Hematopoietic multipotent progenitor cell treated with erythropoietin and hydrocortisone succinate and interleukin-3 and kit ligand, for 15 days (in vitro differentiated cells): Measurements from ENCODE around the gene TOR1AIP1.
A peak's percentile ranks its signal among the peaks of the same experiment; 100 is the strongest.
"Not testable (repeated sequence)": the region's sequence is repeated elsewhere in the genome, so short reads cannot be mapped to it uniquely, and the experiment has no call there.

Experiments
- DNase-seq: peaks from one replicate; pipeline ENCODE4 v3.0.0-alpha.2; 2015; ENCODE audit warnings: low spot score

TOR1AIP1 gene, protein sequence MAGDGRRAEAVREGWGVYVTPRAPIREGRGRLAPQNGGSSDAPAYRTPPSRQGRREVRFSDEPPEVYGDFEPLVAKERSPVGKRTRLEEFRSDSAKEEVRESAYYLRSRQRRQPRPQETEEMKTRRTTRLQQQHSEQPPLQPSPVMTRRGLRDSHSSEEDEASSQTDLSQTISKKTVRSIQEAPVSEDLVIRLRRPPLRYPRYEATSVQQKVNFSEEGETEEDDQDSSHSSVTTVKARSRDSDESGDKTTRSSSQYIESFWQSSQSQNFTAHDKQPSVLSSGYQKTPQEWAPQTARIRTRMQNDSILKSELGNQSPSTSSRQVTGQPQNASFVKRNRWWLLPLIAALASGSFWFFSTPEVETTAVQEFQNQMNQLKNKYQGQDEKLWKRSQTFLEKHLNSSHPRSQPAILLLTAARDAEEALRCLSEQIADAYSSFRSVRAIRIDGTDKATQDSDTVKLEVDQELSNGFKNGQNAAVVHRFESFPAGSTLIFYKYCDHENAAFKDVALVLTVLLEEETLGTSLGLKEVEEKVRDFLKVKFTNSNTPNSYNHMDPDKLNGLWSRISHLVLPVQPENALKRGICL

DNA sequence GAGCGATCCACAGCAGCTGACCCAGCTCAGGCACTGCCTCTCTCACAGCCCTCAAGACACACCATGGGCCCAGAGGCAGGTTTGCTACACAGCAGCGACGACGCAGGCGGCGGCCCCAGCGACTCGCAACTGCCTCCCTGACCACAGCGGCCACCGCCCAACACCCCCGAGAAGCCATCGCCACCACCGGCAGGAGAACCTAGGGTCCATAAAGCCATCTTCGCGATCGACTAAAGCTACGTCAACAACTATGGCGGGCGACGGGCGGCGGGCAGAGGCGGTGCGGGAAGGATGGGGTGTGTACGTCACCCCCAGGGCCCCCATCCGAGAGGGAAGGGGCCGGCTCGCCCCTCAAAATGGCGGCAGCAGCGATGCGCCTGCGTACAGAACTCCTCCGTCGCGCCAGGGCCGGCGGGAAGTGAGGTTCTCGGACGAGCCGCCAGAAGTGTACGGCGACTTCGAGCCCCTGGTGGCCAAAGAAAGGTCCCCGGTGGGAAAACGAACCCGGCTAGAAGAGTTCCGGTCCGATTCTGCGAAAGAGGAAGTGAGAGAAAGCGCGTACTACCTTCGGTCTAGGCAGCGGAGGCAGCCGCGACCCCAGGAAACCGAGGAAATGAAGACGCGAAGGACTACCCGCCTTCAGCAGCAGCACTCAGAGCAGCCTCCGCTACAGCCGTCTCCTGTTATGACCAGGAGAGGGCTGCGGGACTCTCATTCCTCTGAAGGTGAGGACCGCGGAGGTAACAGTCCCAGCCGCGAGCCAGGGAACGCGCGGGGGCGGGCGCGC, at the start of gene TOR1AIP1:
Gene TOR1AIP1 (plus strand): TSS at position 33 of the 787 bp plus-strand sequence. CDS start 218 bp downstream, at position 251.
- peak; percentile 96 for DNase-seq

DNA sequence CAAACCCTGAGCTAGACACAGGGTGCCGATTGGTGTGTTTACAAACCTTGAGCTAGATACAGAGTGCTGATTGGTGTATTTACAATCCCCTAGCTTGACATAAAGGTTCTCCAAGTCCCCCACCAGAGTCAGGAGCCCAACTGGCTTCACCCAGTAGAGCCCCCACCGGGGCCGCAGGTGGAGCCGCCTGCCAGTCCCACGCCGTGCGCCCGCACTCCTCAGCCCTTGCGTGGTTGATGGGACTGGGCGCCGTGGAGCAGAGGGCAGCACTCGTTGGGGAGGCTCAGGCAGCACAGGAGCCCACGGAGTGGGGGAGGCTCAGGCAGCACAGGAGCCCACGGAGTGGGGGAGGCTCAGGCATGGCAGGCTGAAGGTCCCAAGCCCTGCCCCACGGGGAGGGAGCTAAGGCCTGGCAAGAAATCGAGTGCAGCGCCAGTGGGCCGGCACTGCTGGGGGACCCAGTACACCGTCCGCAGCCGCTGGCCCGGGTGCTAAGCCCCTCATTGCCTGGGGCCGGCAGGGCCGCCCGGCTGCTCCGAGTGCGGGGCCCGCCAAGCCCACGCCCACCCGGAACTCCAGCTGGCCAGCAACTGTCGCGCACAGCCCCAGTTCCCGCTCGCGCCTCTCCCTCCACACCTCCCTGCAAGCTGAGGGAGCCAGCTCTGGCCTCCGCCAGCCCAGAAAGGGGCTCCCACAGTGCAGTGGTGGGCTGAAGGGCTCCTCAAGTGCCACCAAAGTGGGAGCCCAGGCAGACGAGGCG, 45.2 kb upstream of the TOR1AIP1 start:
- DNase-seq: not testable (repeated sequence)

DNA sequence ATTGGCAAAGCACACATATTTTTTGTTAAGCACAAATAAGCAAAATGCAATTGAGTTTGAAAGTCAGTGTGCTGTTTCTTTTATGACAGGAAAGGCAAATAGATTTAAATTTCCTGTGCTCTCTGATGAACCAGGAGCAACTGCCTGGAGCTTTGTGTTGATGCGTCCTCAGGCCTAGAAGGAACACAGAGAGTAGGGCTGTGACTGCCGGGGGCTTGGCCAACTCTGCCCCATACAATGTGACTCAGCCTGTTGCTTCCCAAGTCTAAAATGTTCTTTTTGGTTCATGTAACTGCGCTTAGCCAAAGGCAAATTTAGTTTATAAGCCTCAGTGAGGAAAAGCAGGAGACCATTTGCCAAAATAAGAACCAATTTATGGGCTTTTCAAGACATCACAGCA, 42.0 kb upstream of the TOR1AIP1 start:
- no peak for DNase-seq

DNA sequence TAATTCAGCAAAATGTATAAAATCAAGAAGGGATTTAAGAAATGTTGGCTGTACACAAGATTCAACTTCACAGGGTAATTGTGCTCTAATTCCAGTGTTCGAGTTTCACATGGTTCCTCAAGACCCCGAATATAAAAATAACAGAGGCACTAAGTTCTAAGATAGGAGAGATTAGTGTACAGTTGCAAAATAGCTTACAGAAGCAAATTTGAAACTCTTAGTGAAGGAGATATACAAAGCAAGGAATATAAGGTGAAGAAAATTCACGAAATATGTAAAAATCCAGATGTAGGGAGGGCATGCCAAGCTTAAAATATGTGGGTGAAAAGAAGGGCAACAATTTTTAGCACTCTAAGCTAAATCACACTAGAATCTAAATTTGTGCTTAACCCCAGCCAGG, 33.9 kb upstream of the TOR1AIP1 start:
- no peak for DNase-seq

DNA sequence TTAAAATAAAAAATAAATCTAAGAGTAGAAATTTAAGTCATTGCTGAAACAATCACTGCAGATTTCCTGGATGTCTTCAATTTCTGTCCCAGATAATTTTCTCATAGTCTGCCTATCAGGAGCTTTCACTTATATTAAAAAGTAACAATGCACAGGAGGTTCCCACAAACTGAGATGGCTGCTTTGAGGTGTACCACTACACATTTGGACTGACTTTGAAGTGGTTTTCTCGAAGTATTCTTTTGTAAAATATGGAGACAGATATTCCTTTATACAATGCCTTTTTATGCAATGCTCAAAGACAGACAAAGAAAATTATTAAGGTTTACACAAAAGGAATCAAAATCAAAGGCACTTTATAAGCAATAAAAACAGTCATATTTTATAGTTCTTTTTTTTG, 29.0 kb upstream of the TOR1AIP1 start:
- no peak for DNase-seq

DNA sequence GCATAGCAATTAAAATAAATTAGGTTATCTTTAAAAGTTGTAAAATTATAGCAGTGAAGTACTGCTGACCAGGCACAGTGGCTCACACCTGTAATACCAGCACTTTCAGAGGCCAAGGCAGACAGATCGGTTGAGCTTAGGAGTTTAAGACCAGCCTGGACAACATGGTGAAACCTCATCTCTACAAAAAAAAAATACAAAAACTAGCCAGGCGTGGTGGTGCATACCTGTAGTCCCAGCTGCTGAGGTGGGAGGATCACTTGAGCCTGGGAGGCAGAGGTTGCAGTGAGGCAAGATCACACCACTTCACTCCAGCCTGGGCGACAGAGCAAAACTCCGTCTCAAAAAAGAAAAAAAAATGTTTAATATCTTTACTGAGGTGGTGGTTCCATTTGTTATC, 26.3 kb upstream of the TOR1AIP1 start:
- DNase-seq: not testable (repeated sequence)

DNA sequence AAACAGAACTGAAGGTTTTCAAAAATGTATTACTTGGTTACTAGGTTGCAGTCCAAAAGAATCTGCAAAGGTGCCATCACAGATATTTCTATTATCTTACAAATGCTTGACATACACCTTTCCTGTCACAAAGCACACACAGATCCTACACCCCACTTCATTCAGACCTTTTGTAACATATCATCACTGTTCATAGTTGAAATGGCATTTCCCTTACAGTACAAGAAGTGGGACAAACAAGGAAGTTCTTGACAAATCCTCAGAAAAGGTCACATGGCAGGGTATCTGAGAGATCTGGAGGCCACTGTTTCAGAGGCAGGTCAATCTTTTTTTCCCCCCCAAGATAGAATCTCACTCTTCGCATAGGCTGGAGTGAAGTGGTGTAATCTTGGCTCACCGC, 25.8 kb upstream of the TOR1AIP1 start:
- no peak for DNase-seq

DNA sequence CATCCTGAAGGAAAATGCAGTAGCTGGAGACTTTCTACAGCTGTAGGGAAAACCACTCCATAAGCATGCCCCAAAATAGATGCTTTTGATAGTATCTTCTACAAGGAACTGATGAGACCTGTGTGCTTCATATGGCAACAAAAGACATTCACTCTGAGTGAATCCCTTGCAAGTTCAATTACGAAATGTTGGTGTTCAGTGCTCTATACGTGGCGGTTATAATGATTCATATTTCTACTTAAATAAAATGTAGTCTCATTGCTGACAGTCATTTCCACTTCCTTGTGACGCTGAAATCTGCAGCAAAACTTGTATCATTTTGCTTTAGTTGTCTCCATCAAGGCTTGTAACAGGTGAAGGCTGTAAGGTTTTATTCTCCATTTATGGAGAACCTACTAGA, 25.1 kb upstream of the TOR1AIP1 start:
- DNase-seq: no peak

DNA sequence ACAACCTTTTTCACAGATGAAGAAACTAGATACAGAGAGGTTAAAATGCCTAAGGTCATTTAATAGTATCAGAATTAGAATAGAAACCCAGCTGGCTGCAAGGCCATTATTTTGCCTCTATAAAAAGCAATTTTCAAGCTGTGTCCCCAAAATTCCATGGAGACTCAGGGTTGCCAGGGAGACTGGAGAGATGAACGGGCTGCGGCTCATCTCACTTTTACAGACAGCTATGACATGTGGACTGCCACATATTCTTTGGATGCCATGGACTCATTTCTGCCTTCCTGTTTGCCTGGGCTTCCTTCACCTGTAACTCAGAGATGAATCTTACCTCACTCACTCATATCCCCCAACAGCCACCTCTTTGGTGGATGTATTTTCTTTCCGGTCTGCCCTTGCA, 21.4 kb upstream of the TOR1AIP1 start:
- no peak for DNase-seq

DNA sequence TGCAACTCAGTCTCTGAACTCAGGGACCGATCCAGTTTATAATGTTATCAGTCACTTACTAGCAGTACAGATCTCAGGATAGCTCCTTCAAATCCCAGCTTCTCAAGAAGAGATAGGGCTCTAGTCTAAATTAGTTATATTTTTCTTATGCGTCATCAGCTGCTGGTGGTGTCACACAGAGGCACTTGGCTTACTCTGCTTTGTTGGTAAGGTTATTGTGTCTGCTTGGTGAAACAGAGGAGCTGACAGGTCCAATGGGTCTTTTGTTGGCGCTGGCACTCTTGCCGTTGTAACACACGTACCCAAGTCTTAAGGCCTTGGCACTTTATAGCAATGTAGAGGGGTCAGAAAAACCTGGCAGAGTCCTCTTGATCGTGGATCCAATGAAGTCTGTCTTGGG, 16.7 kb upstream of the TOR1AIP1 start:
- DNase-seq: no peak

DNA sequence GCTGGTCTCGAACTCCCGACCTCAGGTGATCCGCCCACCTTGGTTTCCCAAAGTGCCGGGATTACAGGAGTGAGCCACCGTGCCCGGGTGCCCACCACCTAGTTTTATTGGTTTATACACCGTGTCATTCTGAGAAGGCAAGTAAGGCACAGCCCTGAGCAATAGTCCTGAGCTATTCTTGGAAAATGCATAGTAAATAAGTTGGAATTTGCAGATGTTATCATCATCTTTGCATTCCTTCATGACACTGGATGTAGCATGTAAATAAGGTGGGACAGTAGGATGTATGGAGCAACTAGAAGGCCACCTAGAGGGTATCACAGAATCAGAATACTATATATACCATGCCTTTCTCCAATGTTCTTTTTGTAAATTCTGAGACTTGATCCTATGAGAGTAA, 15.5 kb upstream of the TOR1AIP1 start:
- no peak for DNase-seq

DNA sequence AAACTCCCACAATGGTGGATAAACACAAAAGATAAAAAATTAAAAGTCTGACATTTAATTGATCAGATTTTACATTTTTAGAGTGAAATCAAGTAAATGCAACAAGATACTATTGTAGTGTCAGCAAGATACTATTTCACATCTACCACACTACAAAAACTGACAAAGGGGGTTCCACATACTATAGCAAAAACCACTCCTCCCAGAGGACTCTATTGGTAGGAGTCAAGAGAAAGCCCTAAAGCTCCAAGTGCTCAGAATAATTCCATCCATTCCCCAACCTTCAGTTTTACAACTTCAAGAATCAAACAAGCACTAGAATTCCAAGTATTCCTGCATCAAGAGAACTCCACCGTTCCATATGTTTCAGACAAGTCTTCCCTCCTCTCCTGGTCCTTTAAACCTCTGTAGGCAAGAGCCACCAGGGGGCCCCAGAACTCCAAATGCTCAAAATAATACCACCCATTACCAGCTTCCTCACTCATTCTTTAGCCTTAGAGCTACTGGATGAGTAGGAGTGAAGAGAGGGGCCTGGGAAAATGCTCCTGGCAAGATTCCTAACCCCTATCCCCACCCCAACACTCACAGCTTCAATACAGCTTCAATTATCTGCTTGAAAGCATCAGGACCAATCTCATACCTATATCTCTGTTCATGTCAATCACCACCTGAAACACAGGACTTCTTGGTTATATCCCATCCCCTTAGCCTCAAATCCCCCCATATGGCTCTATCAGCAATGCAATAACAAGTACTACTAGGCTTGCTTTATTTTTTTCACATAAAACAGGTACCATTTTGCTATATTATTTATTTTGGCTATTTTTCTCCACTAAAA, 14.4 kb upstream of the TOR1AIP1 start:
- peak; percentile 71 for DNase-seq

DNA sequence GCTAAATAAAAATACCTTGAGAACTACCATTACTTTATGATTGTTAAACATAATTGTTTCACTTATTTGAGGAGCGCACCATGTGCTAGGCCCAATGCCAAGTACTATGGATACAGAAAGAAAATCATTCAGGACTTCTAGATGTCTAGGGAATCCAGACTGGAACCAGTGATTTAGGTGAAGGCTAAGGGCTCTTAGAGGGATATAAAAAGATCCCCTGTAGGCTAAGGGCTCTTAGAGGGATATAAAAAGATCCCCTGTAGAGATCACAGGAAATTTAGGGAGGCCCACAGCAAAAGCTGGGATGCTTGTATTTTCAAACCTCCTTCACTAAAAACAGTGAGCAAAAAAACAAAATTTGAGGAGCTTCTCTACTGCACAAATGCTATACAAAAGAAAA, 11.2 kb upstream of the TOR1AIP1 start:
- DNase-seq: no peak

DNA sequence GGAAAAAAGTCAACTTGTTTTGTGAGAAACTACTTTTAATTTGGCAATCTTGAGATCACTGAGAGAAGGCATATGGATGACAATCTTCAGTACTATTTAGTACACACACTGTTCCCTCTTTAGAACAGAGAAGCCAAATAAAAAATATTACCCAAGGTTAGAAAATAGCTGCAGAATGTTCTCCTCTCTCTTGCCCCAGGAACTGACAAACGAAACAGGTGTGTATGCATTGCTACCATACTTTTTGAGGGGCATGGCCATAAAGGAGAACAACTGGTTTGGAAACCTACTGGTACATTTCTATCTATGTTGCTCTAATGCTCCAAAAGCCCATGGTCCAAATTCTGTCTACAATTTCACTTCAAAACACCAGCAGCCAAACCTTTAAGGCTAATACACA, 10.1 kb upstream of the TOR1AIP1 start:
- DNase-seq: no peak

DNA sequence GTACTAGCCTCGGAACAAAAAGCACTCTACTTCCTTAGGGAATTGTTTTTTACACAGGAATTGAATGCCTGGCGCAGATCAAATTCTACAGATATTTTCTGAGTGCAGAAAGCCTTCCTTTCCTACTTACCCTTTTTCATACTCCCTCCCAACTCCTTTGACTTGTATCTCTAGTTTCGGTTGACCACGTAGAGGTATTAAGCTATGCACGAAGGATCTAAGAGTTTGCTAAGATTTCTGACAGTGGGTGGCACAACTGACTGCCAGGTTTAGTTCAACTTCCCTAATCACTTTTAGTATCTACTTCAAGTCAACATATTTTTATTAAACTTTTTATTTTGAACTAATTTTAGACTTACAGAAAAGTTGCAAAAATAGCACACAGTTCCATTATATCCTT, 9.5 kb upstream of the TOR1AIP1 start:
- DNase-seq: no peak

DNA sequence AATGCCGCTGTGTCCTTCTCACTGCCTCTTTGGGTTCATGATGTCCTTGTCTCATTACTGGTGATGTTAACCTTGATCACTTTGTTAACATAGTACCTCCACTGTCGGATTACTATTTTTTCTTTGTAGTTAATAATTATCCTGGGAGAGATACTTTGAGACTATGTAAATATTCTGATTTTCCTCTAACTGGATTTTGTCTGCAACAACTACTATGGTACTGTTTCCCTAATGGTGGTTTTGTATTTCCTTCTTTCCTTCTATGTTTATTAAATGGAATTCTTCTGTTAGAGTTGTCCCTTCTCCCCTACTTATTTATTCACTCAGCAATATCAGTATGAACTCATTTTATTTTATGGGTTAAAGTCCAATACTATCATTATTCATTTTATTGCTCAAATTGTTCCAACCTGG, 8.6 kb upstream of the TOR1AIP1 start:
- no peak for DNase-seq

DNA sequence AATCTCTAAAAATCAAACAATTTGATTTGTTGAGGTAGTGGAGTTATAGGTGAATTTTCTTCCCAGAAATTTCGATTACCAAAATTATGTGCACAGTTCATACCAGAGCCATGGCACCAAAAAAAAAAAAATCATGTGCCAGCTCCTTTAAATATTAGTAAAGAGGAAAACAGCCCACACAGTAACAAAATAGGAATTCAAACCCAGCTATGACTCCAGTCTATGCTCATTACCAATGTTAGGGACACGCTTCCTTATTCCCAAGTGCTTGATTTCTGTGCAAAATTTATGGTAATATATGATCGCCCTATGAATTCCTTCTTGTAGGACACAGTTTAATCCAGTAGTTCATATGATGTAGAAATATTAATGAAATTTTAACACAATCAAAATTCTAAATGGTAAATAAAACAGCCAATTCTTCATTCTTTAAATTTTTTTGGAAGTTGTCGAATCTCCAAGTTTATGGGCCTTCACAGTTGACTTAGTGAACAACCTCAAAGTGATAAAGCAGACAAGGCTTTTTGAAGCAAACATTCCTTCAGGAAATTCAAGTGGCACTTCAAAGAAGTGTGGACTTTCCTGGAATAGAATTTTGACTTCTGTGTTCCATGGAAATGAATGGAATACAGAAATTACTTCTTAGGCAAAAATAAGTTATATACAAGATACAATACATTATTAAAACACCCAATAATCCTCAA, 6.3 kb upstream of the TOR1AIP1 start:
- DNase-seq: no peak

DNA sequence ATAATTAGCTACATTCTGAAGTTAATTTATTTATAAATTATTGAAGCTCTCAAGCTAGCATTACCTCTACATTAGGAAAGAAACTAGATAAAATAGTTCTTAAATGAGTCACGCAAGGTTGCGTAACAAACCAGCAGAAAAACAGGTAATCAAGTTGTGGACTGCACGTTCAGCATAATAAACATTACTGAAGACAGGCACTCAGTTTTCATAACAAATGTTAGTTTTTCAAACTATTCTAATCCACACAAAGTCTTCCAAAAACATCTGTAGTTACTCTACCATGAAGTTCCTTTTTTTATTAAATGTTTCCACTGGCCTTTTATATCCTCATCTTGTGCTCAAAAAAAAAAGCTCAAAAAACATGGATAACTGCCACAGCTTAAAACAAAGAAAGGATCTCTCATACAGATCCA, 5.8 kb upstream of the TOR1AIP1 start:
- DNase-seq: peak; percentile 54

DNA sequence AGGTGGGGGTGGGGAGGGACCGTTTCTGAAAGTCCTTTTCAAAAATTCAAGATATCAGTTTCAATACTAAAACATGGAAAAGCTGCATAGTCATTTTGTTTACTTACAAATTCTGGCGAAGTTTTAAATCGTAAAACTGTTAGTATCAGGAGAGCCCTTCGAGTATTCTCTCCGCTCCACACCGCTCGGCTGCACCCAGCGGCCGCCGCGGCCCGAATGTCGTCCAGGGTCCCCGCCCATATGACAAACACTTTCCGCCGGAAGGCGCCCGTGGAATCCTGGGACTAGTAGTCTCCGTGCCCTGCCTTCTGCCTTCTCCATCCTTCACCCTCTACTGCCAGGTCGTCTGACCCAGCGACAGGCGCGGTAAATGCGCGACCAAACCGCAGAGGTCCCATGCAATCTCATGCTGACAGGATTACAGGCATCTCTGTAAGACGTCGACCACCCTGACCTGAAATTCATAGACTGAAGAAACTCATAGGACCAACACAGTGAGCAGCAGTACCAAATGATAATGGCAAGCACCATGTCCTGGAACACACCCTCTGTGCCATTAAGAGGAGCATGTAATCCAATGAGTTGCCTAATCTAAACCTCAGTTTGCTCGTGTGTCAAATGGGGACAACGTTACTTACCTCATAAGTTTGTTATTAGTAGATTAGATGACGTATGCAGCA, 4.4 kb upstream of the TOR1AIP1 start, which contains the start of gene TOR1AIP2:
Gene TOR1AIP2 (minus strand): TSS at position 218 of the 680 bp plus-strand sequence. CDS start 25,138 bp downstream, outside the sequence.
- DNase-seq: peak; percentile 90

DNA sequence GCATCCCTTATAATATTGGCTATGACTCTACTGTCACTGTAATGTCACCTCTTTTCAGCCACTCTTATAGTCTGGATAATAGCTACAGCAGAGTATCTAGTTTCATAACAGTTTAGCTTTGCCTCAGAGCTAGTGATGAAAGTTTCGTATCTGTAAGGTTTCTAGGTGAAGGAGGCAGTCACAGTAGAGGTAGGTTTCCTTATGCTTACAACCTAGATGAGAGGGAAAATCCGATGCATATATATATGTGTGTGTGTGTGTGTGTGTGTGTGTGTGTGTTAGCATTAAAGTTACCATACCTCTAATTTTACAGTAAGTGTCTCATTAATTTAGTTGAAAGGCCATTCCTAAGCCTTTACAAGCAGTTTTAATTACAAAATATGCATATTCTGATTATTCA, 2.3 kb upstream of the TOR1AIP1 start:
- no peak for DNase-seq
